ENCODE results near the gene NXPE3. TPM values are rescaled to one million over a fixed set of nuclear protein-coding genes. Genes with fewer than 3 reads are reported as not detected.

NXPE3 gene
- total RNA-seq, 1 donor from 2014 or later = 12.7 TPM

GRCh38 chr3:101827211-101828174 is 48.5 kb downstream of the NXPE3 start:
- peaks cover 41% of the 10 kb centered on the region for H3K4me1 Mint-ChIP-seq
- H3K4me3 Mint-ChIP-seq = peak overlapping the region; percentile 75
- H3K36me3 Mint-ChIP-seq = peaks cover 3% of the 10 kb centered on the region
- peak overlapping the region; percentile 92 for H3K27ac Mint-ChIP-seq
- H3K9me3 Mint-ChIP-seq = peaks cover 3% of the 10 kb centered on the region
- DNase-seq (ENCODE audit: low spot score in 2 of 2, unreplicated experiment in 2 of 2) = peak; percentile 29 to 54
- TF ChIP-seq CTCF (IDR thresholded peaks at IDR 0.05; ENCODE audit: unreplicated experiment) = no peak
- H3K27me3 Mint-ChIP-seq (ENCODE audit: low read depth) = no peaks in the 10 kb centered on the region

- Mint-ChIP-seq H3K27me3 (ENCODE audit: low read depth) (no peaks in the 10 kb centered on the region), H3K9me3 (peaks cover 4% of the 10 kb centered on the region), H3K36me3 (peaks cover 7% of the 10 kb centered on the region), H3K27ac (peak overlapping the region; percentile 92), H3K4me1 (peaks cover 40% of the 10 kb centered on the region), H3K4me3 (peak overlapping the region; percentile 75)
- TF ChIP-seq CTCF (IDR thresholded peaks at IDR 0.05; ENCODE audit: unreplicated experiment) = no peak
- no peak for DNase-seq (ENCODE audit: low spot score in 2 of 2, unreplicated experiment in 2 of 2)
Measured at GRCh38 chr3:101828276-101828675, 49.3 kb downstream of the NXPE3 start.

GRCh38 chr3:101828691-101829436 is 49.9 kb downstream of the NXPE3 start:
- DNase-seq (ENCODE audit: low spot score in 2 of 2, unreplicated experiment in 2 of 2) = no peak
- H3K4me3 Mint-ChIP-seq = peak overlapping the region; percentile 75
- peaks cover 40% of the 10 kb centered on the region for H3K4me1 Mint-ChIP-seq
- peaks cover 4% of the 10 kb centered on the region for H3K9me3 Mint-ChIP-seq
- TF ChIP-seq CTCF (IDR thresholded peaks at IDR 0.05; ENCODE audit: unreplicated experiment) = no peak
- peak overlapping the region; percentile 92 for H3K27ac Mint-ChIP-seq
- H3K36me3 Mint-ChIP-seq = peaks cover 7% of the 10 kb centered on the region
- H3K27me3 Mint-ChIP-seq (ENCODE audit: low read depth) = no peaks in the 10 kb centered on the region

GRCh38 chr3:101829437-101829830 is 50.4 kb downstream of the NXPE3 start:
- Mint-ChIP-seq H3K4me1 (peaks cover 40% of the 10 kb centered on the region), H3K27ac (peak overlapping the region; percentile 92), H3K36me3 (peaks cover 7% of the 10 kb centered on the region), H3K27me3 (ENCODE audit: low read depth) (no peaks in the 10 kb centered on the region), H3K4me3 (peak overlapping the region; percentile 75), H3K9me3 (peaks cover 4% of the 10 kb centered on the region)
- DNase-seq (ENCODE audit: low spot score in 2 of 2, unreplicated experiment in 2 of 2) = no peak
- no peak for TF ChIP-seq CTCF (IDR thresholded peaks at IDR 0.05; ENCODE audit: unreplicated experiment)

- H3K27me3 Mint-ChIP-seq (ENCODE audit: low read depth) = no peaks in the 10 kb centered on the region
Measured at GRCh38 chr3:101829874-101830273, 50.9 kb downstream of the NXPE3 start.

More at GRCh38 chr3:101829874-101830273, 50.9 kb downstream of the NXPE3 start:
- H3K27ac Mint-ChIP-seq = peak overlapping the region; percentile 92
- peaks cover 4% of the 10 kb centered on the region for H3K9me3 Mint-ChIP-seq
- peaks cover 7% of the 10 kb centered on the region for H3K36me3 Mint-ChIP-seq
- TF ChIP-seq CTCF (IDR thresholded peaks at IDR 0.05; ENCODE audit: unreplicated experiment) = no peak
- H3K4me1 Mint-ChIP-seq = peaks cover 40% of the 10 kb centered on the region
- DNase-seq (ENCODE audit: low spot score in 2 of 2, unreplicated experiment in 2 of 2) = no peak
- no peak overlapping the region for H3K4me3 Mint-ChIP-seq

Data from mesothelial cell of epicardium (in vitro differentiated cells).